Activated CD4-positive, alpha-beta T cell treated with anti-CD3 and anti-CD28 coated beads for 24 hours (primary cell): ENCODE measurements around the gene POU5F1.
"Not testable (repeated sequence)": the region's sequence is repeated elsewhere in the genome, so short reads cannot be mapped to it uniquely, and the experiment has no call there.

Experiments
- DNase-seq, 2 donors: peaks; one replicate each; pipeline ENCODE4 v3.0.0-alpha.2; 2020; ENCODE audit warnings: low read depth in 2 of 2

The POU5F1 gene

DNA sequence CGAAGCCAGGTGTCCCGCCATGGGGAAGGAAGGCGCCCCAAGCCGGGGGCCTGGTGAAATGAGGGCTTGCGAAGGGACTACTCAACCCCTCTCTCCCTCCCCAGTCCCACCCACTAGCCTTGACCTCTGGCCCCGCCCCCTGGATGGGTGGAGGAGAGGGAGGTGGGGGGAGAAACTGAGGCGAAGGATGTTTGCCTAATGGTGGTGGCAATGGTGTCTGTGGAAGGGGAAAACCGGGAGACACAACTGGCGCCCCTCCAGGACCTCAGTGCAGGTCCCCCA, at the start of gene POU5F1:
POU5F1 (minus strand) TSS at position 83 of the 282 bp plus-strand sequence; CDS start at position 21, 62 bp downstream.
- DNase-seq, result no peak

DNA sequence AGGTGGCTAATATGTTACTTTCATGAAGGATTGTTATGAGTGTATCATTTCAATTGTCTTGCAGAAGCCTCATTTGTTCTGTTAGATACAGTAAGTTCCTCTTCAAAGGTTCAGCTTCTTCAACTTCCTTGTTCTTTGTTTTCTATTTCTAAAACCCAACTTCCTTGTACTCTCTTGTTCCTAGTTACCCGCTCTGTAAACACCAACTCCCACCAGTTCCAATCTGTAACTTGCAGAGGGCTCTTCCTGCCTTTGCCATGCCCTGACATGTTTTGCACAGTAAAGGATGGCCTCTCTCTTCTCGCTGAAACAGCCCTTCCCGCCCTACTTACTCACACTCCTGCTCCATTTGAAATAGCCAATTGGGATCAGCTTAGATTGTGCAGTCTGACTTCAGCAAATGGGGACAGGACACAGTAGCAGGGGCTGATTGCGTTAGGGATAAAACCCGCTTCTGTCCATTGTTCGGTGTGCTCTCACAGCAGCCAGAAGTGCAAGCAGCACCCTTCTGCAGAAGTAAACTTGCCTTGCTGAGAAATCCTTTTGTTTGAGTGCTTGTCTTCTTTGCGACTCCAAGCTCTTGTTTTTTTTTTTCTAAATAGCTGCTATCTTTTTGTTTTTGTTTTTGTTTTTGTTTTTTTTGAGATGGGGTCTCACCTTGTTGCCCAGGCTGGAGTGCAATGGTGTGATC, 45.9 kb upstream of the POU5F1 start:
- DNase-seq, result no peak

DNA sequence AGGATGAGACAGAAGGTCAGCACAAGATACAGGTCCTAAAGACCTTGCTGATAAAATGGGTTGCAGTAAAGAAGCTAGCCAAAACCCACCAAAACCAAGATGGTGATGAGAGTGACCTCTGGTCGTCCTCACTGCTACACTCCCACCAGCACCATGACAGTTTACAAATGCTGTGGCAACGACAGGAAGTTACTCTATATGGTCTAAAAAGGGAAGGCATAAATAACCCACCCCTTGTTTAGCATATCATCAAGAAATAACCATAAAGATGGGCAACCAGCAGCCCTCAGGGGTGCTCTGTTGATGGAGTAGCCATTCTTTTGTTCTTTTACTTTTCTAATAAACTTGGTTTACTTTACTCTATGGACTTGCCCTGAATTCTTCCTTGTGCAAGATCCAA, 44.7 kb upstream of the POU5F1 start:
- DNase-seq, result not testable (repeated sequence)

DNA sequence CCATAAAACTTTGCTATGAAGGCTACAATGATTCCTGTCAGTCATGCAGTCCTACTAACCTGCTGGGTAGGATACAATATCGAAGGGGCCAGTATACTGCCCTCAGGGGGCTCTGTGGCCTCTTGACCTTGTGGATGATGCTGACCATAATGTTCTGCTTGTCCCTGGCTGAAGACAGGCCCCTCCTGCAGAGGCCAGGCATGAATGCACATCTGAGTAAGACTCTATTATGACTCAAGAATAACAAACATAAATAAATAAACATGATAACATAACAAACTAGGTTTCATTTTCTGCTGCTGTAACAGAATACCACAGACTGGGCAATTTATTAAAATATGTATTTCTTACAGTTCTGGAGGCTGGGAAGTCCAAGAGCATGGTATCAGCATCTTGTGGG, 44.0 kb upstream of the POU5F1 start:
- DNase-seq, result no peak

DNA sequence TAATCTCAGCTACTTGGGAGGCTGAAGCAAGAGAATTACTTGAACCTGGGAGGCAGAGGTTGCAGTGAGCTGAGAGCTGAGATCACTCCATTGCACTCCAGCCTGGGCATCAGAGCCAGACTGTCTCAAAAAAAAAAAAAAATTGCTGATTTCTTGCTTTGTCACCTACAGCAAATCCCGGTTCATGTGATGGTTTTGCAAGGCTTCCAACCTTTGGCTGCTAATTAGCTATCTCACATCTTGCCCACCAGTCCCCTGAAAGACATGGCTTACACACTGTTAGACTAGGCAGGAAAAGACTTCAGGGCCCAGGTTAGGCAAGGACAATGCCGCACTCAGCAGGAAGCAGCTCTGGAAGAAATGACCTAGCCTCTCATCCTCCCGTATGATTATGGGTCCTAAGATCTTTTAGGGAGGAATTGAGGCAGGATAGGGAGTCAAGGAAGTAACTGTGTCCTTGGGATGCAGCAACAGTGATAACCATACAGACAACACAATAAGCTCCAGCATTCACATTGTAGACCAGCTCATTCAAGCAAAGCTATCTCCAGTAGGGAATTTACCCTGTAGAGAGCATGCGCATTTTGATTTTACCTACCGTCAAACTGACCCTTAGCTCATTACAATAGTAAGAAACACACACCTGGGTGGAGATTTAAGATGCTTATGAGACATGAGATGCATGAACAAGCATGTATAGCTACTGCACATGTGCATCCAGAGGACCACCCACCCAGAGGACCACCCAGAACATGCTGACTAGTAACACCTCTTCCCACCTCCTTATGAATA, 40.5 kb upstream of the POU5F1 start:
- no peak for DNase-seq

DNA sequence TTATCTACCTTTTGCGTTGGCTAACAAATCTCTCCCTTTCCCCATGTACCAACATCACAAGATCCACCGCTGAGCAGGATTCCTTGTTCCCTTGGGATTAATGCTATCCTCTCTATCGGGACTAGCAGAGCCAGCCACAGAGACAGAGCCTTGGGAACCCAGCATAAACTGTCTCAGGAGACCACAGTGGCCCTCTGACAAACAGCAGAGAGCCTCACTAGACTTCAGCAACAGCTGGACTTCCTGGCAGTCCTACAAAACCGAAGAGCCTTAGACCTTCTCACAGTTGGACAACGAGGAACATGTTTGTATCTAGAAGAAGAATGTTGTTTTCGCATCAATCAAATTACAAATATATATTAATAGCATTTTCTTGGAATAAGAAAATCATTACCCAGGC, 39.6 kb upstream of the POU5F1 start:
- DNase-seq, result no peak

DNA sequence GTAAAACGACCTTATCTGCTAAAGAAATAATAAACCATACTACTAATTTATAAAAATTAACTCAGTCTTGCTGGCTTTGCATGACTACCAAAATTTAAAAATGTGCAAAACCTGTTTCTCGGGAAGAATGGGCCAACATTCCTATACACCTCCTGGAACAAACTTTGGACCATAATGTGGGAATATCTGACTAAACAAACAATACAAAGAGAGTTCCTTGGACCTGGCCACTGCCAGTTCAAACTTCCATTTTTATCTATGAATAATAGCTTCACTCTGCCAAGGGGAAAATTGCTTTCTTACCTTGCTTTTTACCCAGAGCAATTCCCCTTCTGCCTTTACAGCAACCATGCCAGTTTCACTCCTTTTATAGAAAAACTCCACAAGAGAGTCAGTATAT, 38.7 kb upstream of the POU5F1 start:
- no peak for DNase-seq

DNA sequence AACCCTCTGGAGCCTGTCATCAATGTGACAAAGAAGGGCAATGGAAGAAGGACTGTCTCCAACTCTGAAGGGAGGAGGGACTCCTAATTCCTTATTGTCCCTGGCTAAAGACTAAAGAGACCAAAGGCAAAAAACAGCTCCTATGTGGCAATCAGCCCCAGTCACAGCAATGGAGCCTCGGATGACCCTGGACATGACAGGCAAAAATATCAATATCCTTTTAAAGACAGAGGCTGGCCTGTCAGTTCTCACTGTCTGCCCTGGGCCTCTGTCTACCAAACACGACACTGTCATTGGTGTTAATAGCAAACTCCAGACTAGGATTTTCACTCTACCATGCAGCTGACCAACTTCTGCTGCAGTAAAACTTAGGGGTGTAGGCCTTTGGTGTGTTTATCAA, 38.0 kb upstream of the POU5F1 start:
- no peak for DNase-seq

DNA sequence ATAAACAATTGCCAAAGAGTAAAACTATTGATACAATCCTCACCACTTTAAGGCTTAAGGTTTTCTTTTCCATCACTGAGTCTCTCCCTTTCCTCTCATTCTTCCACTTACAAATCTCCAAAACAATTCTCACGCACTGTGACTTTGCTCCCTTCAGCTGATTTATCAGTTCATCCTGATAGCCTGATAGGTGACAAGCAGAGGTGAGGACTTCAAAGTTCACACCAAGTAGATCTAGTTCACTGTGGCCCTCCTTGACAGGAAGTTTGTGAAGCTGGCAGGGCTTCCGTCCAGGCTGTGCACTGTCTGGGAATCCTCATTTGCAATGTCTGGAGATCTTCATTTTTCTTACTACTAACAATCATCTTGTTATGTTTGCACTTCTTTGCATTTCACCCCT, 35.2 kb upstream of the POU5F1 start:
- no peak for DNase-seq

DNA sequence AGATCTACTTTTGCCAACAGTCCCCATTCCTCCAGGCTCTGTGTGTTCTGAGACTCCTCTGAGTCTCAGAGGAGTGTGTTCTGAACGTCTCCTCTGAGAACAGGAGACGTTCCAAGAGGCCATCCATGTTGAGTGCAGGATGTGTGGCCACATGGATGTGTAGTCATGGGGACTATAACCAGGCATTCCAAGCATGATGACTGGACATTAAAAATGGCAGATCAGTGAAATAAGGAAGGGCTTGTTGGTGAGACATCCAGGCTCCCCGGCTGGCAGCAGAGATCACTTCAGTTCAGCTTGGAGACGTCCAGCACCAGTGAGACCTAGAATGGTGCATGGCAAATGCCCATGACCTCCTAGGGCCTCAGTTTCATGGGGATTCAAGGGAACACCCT, 34.3 kb upstream of the POU5F1 start:
- DNase-seq, result no peak

DNA sequence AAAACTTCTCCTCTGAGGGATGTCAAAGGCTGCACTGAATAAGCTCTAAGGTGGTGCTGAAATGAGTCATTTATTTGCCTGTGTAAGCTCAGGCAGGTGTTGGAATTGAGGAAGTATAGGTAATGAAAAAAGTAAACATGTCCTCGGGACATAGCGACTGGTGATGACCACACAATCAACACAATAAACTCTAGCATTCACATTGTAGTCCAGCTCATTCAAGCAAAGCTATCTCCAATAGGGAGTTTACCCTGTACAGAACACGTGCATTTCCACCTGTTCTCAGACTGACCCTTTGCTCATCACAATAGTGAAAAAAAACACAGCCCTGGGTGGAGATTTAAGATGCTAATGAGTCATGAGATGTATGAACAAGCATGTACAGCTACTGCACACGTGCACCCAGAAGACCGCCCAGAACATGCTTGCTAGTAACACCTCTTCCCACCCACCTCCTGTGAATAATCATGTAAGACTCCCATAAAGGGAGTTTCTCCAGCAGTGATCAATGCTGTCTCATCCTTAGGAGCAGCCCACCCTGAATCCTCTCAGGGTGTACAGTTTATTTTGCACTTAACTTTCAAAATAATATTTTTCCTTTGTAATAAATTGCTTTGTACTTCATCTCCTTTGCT, 33.0 kb upstream of the POU5F1 start:
- DNase-seq, result peak; percentile 28 to 54

DNA sequence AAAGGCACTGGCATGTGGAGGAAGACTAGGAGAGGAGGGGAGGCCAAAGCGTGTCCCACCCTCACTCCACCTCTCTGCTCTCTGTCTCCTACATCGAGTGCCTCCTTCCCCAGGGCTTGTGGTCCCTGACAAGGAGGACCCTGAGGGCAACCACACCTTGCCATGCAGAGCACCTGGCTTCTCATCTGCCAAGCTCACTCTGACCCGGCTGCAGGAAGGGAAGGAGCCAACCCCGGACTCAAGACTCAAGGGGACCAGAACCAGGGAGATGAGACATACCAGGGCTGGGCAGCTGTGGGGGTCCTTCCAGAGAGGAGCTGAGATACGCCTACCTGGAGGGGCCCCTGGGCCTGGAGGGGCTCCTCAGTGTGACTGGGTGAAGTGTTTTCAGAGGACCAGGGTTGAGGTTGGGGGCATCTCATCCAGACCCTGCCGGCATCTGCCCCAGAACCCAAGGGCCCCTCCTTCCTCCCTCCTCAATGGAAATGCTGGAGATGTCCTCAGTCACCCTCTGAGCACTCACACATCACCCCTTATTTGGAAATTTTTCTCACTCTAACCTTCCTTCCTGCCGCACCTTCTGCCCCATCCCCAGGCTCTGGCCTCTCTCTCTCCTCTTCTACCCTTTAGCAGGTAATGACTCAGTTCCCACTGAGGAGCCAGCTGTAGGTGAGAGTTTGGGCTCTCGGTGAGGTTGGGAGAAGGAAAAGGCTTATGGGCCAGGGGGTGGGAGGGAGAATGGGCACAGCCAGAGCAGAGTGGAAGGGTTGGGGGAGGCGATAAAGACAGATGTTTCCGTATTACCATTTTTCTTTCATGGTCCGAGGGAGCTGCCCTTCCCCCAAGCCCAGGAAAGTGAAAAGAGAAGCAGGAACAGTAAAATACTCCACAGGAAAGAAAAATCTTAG, 32.0 kb upstream of the POU5F1 start:
- no peak for DNase-seq

DNA sequence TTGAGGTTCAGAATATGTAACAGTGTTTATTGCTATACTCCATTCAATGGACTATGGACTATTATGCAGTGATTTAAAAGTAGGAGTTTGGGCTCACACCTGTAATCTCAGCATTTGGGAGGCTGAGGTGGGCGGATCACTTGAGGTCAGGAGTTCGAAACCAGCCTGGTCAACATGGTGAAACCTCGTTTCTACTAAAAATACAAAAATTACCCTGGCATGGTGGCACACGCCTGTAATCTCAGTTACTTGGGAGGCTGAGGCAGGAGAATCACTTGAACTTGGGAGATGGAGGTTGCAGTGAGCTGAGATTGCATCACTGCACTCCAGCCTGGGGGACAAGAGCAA, 28.6 kb upstream of the POU5F1 start:
- DNase-seq, result not testable (repeated sequence)

DNA sequence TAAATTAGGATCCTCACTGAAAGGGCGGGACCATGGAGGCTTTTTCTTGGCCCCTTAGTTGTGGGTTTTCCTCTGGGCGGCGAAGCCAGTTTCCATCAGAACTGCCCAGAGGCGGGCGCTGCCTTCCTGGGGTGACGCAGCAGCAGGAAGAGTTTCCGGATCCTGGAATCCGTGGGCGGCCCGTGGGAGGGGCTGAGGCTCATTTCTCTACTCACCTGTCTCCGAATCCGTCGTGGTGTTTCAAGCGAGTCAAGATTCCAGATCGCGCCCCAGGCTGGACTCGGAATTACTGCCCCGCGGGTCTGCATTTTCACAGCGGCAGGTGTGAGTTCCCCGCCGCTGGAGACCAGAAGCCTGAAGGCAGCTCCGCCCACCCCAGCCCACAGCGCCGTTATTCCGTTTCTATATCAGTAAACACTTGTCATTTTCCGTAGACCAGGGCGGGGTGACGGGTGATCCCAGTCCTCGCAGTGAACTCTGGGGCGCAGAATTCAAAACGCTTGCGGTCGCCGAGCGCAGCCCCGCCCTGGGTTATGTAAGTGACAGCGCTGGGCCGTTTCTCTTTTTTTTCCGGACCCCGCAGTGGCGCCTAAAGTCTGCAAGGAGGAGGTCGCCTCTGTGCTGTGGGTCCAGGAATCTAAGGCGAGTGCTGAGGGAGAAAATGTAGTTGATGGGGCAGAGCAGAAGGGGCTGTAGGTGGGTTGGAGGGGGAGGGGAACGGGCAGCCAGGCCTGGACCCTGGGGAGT, 27.2 kb upstream of the POU5F1 start:
- peak; percentile 82 to 83 for DNase-seq

DNA sequence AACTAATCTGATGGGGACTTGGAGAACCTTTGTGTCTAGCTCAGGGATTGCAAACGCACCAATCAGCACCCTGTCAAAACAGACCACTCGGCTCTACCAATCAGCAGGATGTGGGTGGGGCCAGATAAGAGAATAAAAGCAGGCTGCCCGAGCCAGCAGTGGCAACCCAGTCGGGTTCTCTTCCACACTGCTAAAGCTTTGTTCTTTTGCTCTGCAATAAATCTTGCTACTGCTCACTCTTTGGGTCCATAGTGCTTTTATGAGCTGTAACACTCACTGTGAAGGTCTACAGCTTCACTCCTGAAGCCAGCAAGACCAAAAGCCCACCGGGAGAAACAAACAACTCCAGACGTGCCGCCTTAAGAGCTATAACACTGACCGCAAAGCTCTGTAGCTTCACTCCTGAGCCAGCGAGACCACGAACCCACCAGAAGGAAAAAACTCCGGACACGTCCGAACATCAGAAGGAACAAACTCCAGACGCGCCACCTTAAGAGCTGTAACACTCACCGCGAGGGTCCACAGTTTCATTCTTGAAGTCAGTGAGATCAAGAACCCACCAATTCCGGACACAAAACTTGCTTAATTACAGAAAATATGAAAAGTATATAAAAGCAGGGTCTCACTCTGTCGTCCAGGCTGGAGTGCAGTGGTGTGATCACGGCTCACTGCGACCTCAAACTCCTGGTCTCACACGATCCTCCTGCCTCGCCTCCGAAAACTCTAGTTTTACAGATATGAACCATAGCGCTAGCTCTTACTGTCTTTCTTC, 26.0 kb upstream of the POU5F1 start:
- not testable (repeated sequence) for DNase-seq

DNA sequence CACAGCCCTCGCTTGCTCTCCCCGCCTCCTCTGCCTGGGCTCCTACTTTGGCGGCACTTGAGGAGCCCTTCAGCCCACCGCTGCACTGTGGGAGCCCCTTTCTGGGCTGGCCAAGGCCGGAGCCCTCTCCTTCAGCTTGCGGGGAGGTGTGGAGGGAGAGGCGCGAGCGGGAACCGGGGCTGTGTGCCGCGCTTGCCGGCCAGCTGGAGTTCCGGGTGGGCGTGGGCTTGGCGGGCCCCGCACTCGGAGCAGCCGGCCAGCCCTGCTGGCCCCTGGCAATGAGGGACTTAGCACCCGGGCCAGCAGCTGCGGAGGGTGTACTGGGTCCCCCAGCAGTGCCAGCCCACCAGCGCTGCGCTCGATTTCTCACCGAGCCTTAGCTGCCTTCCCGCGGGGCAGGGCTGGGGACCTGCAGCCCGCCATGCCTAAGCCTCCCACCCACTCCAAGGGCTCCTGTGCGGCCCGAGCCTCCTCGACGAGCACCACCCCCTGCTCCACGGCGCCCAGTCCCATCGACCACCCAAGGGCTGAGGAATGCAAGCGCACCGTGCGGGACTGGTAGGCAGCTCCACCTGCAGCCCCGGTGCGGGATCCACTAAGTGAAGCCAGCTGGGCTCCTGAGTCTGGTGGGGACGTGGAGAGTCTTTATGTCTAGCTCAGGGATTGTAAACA, 25.0 kb upstream of the POU5F1 start:
- not testable (repeated sequence) for DNase-seq

DNA sequence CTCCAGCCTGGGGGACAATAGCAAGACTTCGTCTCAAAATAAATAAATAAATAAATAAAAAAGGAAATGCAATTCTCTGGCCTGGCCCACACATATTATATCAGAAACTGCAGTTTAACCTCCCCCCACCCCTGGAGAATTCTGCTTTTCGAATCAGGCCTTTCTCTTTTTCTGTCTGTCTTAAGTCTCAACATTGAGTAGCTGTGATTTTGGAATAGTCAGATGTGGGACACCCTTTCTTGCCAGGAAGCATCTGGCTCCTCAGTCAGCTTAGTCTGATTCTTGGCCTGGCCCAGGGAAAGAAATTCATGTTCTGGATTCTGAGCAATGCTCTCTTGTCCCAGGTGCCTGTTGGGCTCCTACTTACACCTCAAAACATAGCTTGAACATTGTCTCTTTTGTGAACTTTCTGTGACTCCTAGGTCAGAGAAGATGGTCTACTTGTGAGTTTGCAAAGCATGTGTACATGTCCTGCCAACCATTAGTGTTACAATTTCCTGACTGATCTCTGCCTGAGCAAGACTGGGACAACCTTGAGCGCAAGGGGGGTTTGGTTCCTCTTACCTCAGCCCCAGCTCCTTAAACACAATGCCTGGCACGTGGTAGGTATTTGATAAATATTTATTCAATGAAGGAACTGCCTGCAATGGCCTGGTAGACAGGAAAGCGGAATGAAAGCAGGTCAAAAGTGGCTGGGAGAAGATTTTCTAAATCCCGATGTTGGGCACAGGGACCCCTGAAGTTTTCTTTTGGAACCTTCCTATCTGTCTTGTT, 23.8 kb upstream of the POU5F1 start:
- no peak for DNase-seq

DNA sequence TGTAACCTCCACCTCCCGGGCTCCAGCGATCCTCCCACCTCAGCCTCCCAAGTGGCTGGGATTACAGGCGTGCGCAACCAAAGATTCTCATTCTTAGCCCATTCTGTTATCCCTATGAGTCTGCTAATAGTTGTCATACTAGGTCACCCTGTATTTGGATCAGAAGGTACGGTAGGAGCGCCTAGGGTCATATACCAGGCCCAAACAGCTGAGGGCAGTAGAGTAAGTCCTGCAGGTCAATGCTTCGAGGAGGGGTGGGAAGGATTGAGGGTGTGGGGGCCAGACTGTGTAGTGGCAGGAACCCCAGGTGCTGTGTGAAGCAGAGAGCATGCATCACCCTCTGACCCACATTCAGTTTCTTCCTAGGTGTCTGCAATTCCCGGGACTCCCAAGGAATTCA, 22.7 kb upstream of the POU5F1 start:
- no peak for DNase-seq

DNA sequence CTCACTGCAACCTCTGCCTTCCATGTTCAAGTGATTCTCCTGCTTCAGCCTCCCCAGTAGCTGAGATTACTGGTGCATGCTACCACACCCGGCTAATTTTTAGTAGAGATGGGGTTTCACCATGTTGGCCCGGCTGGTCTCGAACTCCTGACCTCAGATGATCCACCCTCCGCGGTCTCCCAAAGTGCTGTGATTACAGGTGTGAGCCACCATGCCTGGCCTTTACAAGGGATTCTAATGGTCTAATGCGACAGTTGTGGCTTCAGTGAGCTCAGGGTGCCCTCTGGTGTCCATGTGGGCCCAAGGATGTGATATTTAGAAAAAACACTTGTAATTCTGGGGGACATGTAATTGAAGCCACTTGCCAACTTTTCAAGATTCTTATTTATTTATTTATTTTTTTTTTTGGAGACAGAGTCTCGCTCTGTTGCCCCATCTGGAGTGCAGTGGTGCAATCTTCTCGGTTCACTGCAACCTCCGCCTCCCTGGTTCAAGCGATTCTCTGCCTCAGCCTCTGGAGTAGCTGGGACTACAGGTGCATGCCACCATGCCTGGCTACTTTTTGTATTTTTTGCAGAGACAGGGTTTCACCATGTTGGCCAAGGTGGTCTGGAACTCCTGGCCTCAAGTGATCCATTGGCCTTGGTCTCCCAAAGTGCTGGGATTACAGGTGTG, 22.1 kb upstream of the POU5F1 start:
- peak; percentile 42 for DNase-seq
